Measurements from ENCODE around the gene SPAG17.

DNA sequence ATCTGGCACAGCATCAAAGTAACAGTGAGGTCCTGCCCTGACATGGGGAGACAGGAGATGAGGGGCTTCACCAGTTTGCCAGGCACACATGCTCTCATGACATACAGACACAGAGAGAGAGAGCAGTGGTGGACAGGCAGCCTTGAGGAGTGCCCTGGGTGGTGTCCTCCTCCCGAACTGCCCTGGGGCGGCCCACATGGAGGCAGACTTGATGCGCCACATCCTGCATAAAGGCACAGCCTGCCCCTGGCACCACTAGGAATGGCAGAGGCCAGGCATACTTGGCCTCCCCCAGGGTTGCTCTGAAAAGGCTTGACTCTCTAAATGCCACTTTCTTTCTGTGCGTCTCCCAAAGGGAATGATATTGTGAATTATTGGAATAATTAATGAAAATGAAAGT, 67.5 kb downstream of the SPAG17 start:
- no peak for TF ChIP-seq EZH2phosphoT487 (IDR thresholded peaks at IDR 0.05; ENCODE audit: low read depth, severe bottlenecking, unreplicated experiment)
- TF ChIP-seq, protein P1, sequence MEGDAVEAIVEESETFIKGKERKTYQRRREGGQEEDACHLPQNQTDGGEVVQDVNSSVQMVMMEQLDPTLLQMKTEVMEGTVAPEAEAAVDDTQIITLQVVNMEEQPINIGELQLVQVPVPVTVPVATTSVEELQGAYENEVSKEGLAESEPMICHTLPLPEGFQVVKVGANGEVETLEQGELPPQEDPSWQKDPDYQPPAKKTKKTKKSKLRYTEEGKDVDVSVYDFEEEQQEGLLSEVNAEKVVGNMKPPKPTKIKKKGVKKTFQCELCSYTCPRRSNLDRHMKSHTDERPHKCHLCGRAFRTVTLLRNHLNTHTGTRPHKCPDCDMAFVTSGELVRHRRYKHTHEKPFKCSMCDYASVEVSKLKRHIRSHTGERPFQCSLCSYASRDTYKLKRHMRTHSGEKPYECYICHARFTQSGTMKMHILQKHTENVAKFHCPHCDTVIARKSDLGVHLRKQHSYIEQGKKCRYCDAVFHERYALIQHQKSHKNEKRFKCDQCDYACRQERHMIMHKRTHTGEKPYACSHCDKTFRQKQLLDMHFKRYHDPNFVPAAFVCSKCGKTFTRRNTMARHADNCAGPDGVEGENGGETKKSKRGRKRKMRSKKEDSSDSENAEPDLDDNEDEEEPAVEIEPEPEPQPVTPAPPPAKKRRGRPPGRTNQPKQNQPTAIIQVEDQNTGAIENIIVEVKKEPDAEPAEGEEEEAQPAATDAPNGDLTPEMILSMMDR (IDR thresholded peaks at IDR 0.05; ENCODE audit: poor library complexity): no peak

All from hepatocyte (in vitro differentiated cells).